Fibroblast of mammary gland (primary cell): ENCODE measurements around the gene DVL3.
A peak's percentile ranks its signal among the peaks of the same experiment; 100 is the strongest.

Experiments
- DNase-seq: peaks from one replicate; pipeline ENCODE4 v3.0.0-alpha.2; 2010; ENCODE audit warnings: low read depth
- H3K4me3 ChIP-seq: 2 replicates; pipeline ENCODE4 v1.5.1; 2011; ENCODE audit warnings: low read depth, mild to moderate bottlenecking, low read length, moderate library complexity; ENCODE audit not compliant: control insufficient read depth
- CTCF ChIP-seq: conservative IDR thresholded peaks from 2 replicates; pipeline ENCODE4 v1.5.1; 2011; ENCODE audit warnings: low read depth, low read length, inconsistent platforms; ENCODE audit not compliant: control insufficient read depth, insufficient read depth

Gene DVL3

GRCh38 chr3:184142199-184142598, 13.0 kb upstream of the DVL3 start:
- no peak for TF ChIP-seq CTCF
- no peak overlapping the region for H3K4me3 ChIP-seq
- no peak for DNase-seq

- DNase-seq, result no peak
- no peak for TF ChIP-seq CTCF
- H3K4me3 ChIP-seq, result no peak overlapping the region
Measured at GRCh38 chr3:184143327-184143726, 11.8 kb upstream of the DVL3 start.

GRCh38 chr3:184144505-184144904, 10.7 kb upstream of the DVL3 start:
- DNase-seq, result no peak
- no peak overlapping the region for H3K4me3 ChIP-seq
- TF ChIP-seq CTCF, result no peak

- H3K4me3 ChIP-seq, result no peak overlapping the region
- peak; percentile 49 for TF ChIP-seq CTCF
- DNase-seq, result peak; percentile 70
Measured at GRCh38 chr3:184145111-184145524, 10.1 kb upstream of the DVL3 start.

GRCh38 chr3:184145751-184146270, 9.4 kb upstream of the DVL3 start:
- TF ChIP-seq CTCF, result no peak
- no peak overlapping the region for H3K4me3 ChIP-seq
- no peak for DNase-seq

- no peak for DNase-seq
- no peak for TF ChIP-seq CTCF
- no peak overlapping the region for H3K4me3 ChIP-seq
Measured at GRCh38 chr3:184148076-184148475, 7.1 kb upstream of the DVL3 start.

GRCh38 chr3:184149123-184149522, 6.1 kb upstream of the DVL3 start:
- no peak for TF ChIP-seq CTCF
- no peak for DNase-seq
- no peak overlapping the region for H3K4me3 ChIP-seq
